Caco-2 (cell line): Measurements from ENCODE around the gene SCFD2. TPM values are rescaled to one million over a fixed set of nuclear protein-coding genes. Genes with fewer than 3 reads are reported as not detected.

ENCODE experiments used
- BruUV-seq: library from RNA; stranded (reverse); fragments of 400-500 nt; replicated peaks from 2 replicates; lab custom pipeline; 2021; lab: Mats Ljungman, UMichigan
- CTCF ChIA-PET: fragments of 300-600 bp; sonication (Branson Sonifier 250); formaldehyde crosslinking; loops from one replicate; lab custom pipeline; 2022; ENCODE audit warnings: antibody characterized with exemption; lab: Charles Lee
- POLR2A ChIA-PET: fragments of 300-600 bp; sonication (Branson Sonifier 250); formaldehyde crosslinking; loops from one replicate; lab custom pipeline; 2022; ENCODE audit warnings: antibody characterized with exemption; lab: Charles Lee
- DNase-seq, 2 experiments: peaks; one replicate each; pipeline versions ENCODE4 v3.0.0 to v3.0.0-alpha.2; 2020 to 2022
- H3K27me3 ChIP-seq: replicated peaks from 2 replicates; pipeline ENCODE4 v1.6.0; 2011; ENCODE audit warnings: low read length; ENCODE audit not compliant: control insufficient read depth, insufficient read depth
- H3K36me3 ChIP-seq: 2 replicates; pipeline ENCODE4 v1.5.1; 2011; ENCODE audit warnings: low read length; ENCODE audit not compliant: control insufficient read depth, insufficient read depth
- H3K4me1 ChIP-seq: fragments of 250-450 bp; sonication (Bioruptor Pico); 2 replicates; pipeline ENCODE4 v1.5.1; 2020; ENCODE audit warnings: mild to moderate bottlenecking
- H3K4me3 ChIP-seq: 2 replicates; pipeline ENCODE4 v1.5.1; 2011; ENCODE audit warnings: low read depth, mild to moderate bottlenecking, control low read depth, low read length
- H3K9me3 ChIP-seq: fragments of 250-450 bp; sonication (Bioruptor Pico); 2 replicates; pipeline ENCODE4 v1.5.1; 2020; ENCODE audit warnings: mild to moderate bottlenecking, moderate library complexity
- H3K27ac Mint-ChIP-seq: one replicate; pipeline ENCODE4 v1.8.0; 2022; ENCODE audit warnings: mixed read lengths; ENCODE audit not compliant: unreplicated experiment
- H3K27me3 Mint-ChIP-seq: one replicate; pipeline ENCODE4 v1.8.0; 2022; ENCODE audit warnings: mixed read lengths; ENCODE audit not compliant: insufficient read depth, unreplicated experiment
- H3K36me3 Mint-ChIP-seq: one replicate; pipeline ENCODE4 v1.8.0; 2022; ENCODE audit warnings: mild to moderate bottlenecking, mixed read lengths; ENCODE audit not compliant: insufficient read depth, unreplicated experiment
- H3K4me1 Mint-ChIP-seq: one replicate; pipeline ENCODE4 v1.8.0; 2022; ENCODE audit warnings: low read depth, mixed read lengths; ENCODE audit not compliant: unreplicated experiment
- H3K4me3 Mint-ChIP-seq: one replicate; pipeline ENCODE4 v1.8.0; 2022; ENCODE audit warnings: mild to moderate bottlenecking, moderate library complexity, mixed read lengths; ENCODE audit not compliant: unreplicated experiment
- H3K9me3 Mint-ChIP-seq: one replicate; pipeline ENCODE4 v1.8.0; 2022; ENCODE audit warnings: mixed read lengths; ENCODE audit not compliant: unreplicated experiment
- CTCF ChIP-seq, 2 experiments: fragments of 200-600 bp in 1 of 2; IDR thresholded peaks; 1 replicate in 1 of 2; 2 replicates in 1 of 2; pipeline versions ENCODE4 v1.5.1 to v1.8.0; 2011 to 2022; ENCODE audit warnings: antibody characterized with exemption in 1 of 2, control low read depth in 1 of 2, inconsistent platforms in 1 of 2, low read depth in 1 of 2, low read length in 1 of 2, mild to moderate bottlenecking in 1 of 2, moderate library complexity in 1 of 2; ENCODE audit not compliant: insufficient read depth in 1 of 2, severe bottlenecking in 1 of 2, unreplicated experiment in 1 of 2
- intact Hi-C: fragments of 100-400 bp; cut with micrococcal nuclease; formaldehyde crosslinking; loops from one replicate; pipeline ENCODE4 v1.10.0; 2022; ENCODE audit not compliant: unreplicated experiment
- total RNA-seq: library from RNA; stranded (reverse); gene quantifications from 2 replicates; pipeline ENCODE4 v1.2.3, GENCODE V29; 2022

Gene SCFD2
- total RNA-seq, 1 experiment from 2014 or later = 12.2 TPM

DNA sequence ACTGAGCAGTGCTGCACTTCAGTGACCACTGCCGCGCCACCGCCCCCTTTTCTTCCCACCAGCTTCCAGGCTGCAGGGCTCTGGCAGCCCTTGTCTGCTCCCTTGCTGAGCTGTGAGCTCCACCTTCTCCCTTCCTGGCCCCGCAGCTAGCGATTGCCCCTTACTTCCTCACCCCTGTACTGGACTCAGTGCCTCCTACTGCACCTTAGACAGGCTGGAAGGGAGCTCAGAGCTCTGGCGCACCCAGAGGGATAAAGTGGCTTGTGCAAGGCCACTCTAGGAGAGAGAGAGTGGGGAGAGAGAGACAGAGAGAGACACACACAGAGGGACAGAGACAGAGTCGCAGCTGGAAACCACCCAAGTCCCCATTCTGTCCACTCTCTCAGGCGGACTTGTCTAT, 497.7 kb downstream of the SCFD2 start:
- no peak for TF ChIP-seq CTCF (IDR thresholded peaks at IDR 0.05; ENCODE audit: insufficient read depth in 1 of 2, low read depth in 1 of 2, low read length in 1 of 2, severe bottlenecking in 1 of 2, unreplicated experiment in 1 of 2)
- intact Hi-C loops = loop anchor here (10.0 kb wide), 2 partner anchors 83 to 87 kb away; no protein-coding TSS in a partner anchor
- Mint-ChIP-seq H3K27me3 (no peaks in the 10 kb centered on the region), H3K4me1 (peaks cover 10% of the 10 kb centered on the region), H3K36me3 (peaks cover 49% of the 10 kb centered on the region), H3K27ac (no peak overlapping the region), H3K9me3 (no peaks in the 10 kb centered on the region), H3K4me3 (no peak overlapping the region)
- ChIA-PET CTCF (interaction anchor here (0.8 kb wide), 1 partner anchor 115 kb away, joined by 4 read pairs; no protein-coding TSS in a partner anchor), POLR2A (no interaction called here)
- peaks cover 7% of the 10 kb centered on the region for H3K4me1 ChIP-seq
- peaks cover 1% of the 10 kb centered on the region for H3K36me3 ChIP-seq
- no peaks in the 10 kb centered on the region for H3K9me3 ChIP-seq
- no TSS peak for BruUV-seq
- DNase-seq = peak; percentile 31 to 47
- no peaks in the 10 kb centered on the region for H3K27me3 ChIP-seq
- no peak overlapping the region for H3K4me3 ChIP-seq

- no TSS peak for BruUV-seq
- H3K9me3 Mint-ChIP-seq = no peaks in the 10 kb centered on the region
- peaks cover 10% of the 10 kb centered on the region for H3K4me1 Mint-ChIP-seq
- intact Hi-C loops = loop anchor here (10.0 kb wide), 2 partner anchors 82 to 88 kb away; no protein-coding TSS in a partner anchor
- H3K4me3 ChIP-seq = no peak overlapping the region
- peaks cover 58% of the 10 kb centered on the region for H3K36me3 Mint-ChIP-seq
- no peak for DNase-seq
- peaks cover 1% of the 10 kb centered on the region for H3K36me3 ChIP-seq
- H3K27ac Mint-ChIP-seq = no peak overlapping the region
- no peaks in the 10 kb centered on the region for H3K9me3 ChIP-seq
- ChIA-PET POLR2A (no interaction called here), CTCF (no interaction called here)
- no peaks in the 10 kb centered on the region for H3K27me3 ChIP-seq
- H3K27me3 Mint-ChIP-seq = no peaks in the 10 kb centered on the region
- TF ChIP-seq CTCF (IDR thresholded peaks at IDR 0.05; ENCODE audit: insufficient read depth in 1 of 2, low read depth in 1 of 2, low read length in 1 of 2, severe bottlenecking in 1 of 2, unreplicated experiment in 1 of 2) = no peak
- peaks cover 11% of the 10 kb centered on the region for H3K4me1 ChIP-seq
- no peak overlapping the region for H3K4me3 Mint-ChIP-seq
Measured at GRCh38 chr4:52867163-52867562, 498.7 kb downstream of the SCFD2 start.

GRCh38 chr4:52866734-52867133, 499.1 kb downstream of the SCFD2 start:
- no peaks in the 10 kb centered on the region for H3K27me3 Mint-ChIP-seq
- DNase-seq = no peak
- no peak overlapping the region for H3K27ac Mint-ChIP-seq
- no peak overlapping the region for H3K4me3 Mint-ChIP-seq
- no peaks in the 10 kb centered on the region for H3K27me3 ChIP-seq
- intact Hi-C loops = loop anchor here (10.0 kb wide), 2 partner anchors 82 to 88 kb away; no protein-coding TSS in a partner anchor
- no peak for TF ChIP-seq CTCF (IDR thresholded peaks at IDR 0.05; ENCODE audit: insufficient read depth in 1 of 2, low read depth in 1 of 2, low read length in 1 of 2, severe bottlenecking in 1 of 2, unreplicated experiment in 1 of 2)
- H3K9me3 ChIP-seq = no peaks in the 10 kb centered on the region
- peaks cover 59% of the 10 kb centered on the region for H3K36me3 Mint-ChIP-seq
- peaks cover 11% of the 10 kb centered on the region for H3K4me1 ChIP-seq
- H3K4me3 ChIP-seq = no peak overlapping the region
- BruUV-seq = no TSS peak
- H3K9me3 Mint-ChIP-seq = no peaks in the 10 kb centered on the region
- H3K4me1 Mint-ChIP-seq = peaks cover 10% of the 10 kb centered on the region
- POLR2A ChIA-PET = no interaction called here
- H3K36me3 ChIP-seq = peaks cover 1% of the 10 kb centered on the region
- CTCF ChIA-PET = no interaction called here
